ENCODE results near the gene PLPPR1.
"Not testable (repeated sequence)": the region's sequence is repeated elsewhere in the genome, so short reads cannot be mapped to it uniquely, and the experiment has no call there.

Gene PLPPR1

DNA sequence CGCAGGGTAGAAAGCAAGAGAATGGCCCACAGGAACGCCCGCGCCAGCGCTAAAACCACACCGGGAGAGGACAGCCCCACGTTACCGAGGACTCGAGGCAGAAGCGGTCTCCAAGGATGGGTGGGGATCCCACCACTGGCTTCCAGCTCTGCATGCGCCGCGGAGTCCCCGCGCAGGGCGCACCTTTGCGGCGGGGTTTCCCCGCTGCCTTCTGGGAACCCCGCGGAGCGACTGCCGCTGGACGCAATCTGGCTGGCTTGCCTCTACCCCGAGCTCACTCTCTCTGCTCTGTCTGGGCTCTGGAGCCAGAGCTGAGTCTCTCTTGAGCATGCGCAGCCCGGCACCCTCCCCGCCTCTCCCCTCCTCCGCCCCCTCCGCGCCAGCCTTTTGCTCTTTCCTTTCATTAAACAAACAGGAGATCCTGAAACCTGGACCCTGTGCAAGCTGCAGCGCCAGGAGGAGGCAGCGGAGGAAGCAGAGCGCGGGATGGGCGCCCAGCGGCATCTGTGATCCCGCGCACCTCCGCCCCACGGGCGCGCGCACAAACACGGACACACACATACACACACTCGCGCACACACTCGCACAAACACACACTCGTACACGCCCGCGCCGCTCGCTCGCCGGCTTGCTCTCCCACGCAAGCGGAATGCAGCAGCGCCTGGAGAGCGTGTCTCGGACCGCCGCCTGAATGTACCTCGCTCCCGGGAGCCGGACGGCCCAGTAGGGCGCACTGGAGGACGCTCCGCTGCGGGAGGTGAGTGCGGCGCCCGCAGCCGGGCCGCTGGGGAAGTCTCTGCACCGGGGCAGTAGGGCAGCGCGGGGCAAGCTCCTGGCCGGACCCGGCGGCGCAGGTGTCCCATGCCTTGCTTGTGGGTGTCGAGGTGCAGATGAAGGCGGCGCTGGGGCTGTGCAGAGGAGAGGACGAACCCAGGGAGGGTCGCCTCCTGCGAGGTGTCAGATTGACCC, at the start of gene PLPPR1:
PLPPR1 (plus strand) TSS at position 382 of the 969 bp plus-strand sequence.
- no peak for DNase-seq (ENCODE audit: low spot score)

DNA sequence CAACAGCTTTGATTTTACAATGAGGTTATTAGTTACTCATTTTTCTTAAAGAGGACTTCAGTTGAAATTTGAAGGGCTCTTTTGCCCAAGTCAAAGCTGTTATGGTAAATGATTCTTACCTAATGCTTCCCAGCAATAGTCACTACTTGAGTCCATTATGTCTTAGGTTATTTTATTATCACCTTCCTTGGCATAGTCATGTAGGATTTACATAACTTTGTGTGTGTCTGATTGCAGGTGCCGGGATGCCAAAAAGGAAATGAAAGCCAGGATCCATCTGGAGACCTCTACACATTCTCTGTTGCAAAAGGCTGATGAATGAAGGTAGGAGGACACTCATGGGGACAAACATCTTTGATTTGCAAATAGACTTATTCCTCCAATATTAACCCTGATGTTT, 38.8 kb upstream of the PLPPR1 start:
- no peak for DNase-seq (ENCODE audit: low spot score)

DNA sequence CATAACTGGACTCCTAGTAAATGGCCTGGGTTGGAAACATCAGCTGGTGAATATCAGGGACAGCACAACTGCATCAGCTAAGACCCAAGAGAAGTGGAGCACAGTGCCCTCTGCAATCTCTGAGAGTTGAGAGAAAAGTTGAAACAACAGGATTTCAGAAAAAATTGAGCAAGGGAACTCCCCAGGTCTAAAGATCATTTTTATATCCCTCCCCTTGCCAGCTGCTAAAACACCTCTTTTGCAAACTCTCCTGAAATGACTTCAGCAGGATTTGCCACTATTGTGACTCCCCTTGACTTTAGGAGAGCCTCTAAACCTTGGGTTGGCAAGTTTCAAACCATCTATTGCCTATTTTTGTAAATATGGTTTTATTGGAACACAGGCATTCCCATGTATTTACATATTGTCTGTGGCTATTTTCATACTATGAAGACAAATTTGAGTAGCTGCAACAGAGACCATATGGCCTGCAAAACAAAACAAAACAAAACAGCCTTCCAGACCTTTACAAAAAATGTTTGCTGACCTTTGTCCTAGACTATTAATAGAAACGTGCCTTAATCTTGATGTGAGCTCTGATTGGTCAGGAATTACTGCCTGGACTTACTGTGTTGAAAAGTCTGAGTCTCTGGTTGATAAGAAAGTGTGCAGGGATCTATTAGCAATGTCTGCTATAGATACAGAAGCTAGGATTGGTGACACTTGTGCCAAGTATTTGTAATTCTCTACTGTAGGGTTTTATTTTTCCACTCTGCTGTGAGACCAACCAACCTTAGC, 37.7 kb upstream of the PLPPR1 start:
- DNase-seq (ENCODE audit: low spot score), result no peak

DNA sequence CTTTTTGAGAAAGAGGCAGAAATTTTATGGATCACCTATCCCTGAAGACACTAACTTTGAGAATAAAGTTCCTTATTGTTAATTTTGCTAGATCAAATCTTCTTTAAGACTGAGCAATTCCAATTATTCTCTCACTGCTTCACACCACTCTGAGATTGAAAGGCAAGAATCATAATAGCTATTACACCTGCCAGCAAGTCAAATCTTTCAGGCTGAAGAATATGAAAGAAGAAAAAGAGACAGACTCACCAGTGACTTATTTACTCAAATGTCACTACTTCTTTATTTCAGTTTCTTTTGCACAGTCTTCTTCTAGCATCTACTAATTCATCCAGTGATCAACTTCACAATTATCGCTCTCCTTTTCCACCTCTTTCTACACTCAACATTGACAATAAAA, 35.9 kb upstream of the PLPPR1 start:
- no peak for DNase-seq (ENCODE audit: low spot score)

DNA sequence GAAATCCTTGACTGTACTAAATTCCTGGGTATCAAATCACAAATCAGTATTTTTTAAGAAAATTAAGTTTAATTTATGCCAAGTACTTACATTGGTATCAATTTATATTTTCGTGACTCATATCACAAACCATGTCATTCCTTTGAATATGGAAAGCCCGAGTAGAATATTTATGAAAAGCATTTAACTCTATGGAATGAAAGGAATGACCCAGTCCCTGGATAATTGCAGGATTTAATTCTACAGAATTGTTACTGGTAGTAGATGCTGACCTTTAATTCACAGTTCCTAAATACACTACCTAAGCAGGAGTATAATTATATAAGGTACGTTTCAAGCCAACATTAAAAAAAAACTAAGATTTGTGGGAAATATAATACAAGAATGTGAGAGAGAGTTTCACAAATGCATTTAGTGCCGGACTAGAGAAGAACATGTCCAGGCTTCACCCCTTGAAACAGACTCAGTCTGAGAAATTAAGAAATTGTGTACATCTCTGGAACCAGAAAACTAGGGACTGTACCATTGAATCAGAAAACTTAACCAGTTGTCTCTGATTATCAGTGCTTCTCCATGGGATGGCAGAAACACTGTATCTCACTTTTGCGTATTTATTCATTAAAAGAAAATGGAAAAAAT, 28.5 kb upstream of the PLPPR1 start:
- DNase-seq (ENCODE audit: low spot score), result no peak

DNA sequence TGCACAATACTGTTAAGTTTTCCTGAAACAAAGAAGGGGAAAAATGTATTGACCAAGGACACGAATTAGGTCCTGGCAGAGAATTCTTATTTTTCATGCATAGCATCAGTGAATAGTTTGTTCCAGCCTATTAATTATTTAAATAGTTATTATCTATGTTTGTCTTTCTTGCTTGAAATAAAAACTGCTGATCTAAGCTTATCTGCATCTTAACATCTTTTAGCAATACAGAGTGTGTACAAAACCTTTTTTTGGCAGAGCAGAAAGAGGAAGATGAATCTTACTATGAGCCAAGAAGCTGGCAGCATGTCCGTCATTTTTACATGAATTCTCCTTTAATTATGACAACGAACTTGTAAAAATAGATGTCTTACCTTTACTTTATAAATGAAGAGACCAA, 23.3 kb upstream of the PLPPR1 start:
- no peak for DNase-seq (ENCODE audit: low spot score)

DNA sequence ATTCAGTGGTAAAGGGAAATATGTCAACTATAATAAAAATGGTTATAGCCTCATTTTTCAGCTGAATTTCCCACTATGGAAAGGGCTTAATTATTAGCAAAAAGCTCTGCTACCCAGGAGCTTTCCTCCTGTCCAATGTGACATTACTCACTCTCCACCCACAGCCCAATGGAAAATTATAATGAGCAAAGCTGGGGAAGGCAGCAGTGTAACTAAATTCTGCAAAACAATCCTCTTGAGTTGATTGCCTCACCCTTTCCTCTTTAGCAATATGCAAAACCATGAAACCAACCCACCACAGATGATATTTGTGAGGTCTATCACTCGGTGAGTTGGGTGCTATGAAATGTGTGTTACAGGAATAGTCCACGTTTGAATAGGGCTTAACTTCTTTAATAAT, 14.0 kb upstream of the PLPPR1 start:
- DNase-seq (ENCODE audit: low spot score), result no peak

DNA sequence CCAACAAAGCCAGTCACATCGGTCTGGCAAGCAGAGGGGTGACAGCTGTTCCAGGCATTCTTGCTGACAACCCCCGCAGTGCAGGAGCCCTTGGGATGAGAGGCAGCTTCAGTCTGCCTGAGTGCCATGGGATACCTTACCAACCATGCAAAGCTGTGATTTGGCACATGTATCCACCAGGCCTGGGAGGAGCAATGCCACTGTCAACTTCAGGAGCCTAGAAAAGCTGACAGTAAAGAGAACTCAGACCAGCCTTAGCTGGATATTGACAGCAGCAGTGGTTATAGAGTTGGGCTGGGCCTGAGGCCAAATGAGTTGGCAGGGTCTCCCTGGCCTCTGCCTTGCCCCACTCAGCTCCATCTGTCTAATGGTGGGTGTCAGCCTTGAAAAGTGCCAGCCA, 10.1 kb upstream of the PLPPR1 start:
- DNase-seq (ENCODE audit: low spot score), result no peak

DNA sequence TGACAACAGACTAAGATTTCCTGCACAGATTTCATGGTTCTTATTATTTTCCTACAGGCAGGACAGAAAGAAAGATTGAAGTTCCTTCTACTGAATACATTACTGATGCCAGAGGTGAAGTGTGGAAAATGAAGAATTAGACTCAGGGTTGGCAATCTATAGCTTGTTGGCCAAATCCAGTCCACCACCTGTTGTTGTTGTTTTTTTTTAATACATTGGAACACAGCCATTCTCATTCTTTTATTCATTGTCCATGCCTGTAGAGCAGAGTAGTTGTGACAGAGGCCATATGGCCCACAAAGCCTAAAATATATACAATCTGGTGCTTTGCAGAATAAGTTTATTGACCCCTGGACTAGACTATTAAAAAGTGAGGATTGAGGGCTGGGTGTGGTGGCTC, 5.8 kb upstream of the PLPPR1 start:
- no peak for DNase-seq (ENCODE audit: low spot score)

DNA sequence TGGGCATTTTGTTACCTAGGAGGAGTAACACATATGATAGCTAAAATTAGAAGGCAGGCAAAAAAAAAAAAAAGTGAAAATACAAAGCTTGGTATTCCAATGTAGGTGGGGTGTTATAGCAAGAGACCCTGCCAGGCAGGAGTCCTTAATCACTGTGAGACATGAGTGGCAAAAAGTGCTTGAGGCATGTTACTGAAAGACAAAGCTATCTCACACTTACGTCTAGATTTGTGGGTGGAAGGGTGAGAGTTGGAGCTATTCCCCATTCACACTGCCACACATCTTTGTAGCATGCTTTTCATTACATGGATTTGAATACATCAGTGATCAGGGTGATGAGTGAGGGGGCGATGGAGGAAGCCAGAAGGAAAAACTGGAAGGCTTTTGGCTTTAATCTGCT, 2.6 kb upstream of the PLPPR1 start:
- no peak for DNase-seq (ENCODE audit: low spot score)

DNA sequence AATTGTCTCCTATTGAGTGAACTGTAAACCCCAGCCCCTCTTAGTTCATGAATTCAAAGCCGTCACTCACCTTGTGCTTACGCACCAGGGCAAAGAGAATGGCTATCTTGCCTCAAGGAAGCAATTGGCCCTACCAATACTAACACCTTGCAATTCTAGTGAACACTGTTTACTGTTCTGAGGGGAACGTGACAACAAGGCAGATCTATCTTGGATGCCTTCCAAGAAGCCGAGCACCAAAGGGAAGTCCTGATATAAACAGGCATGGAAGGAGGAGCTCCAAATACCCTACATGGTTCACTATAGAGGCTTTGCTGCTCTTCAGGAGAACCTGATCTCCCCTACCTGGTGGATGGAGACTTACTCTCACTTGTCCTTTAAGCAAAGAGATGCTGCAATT, 1.7 kb upstream of the PLPPR1 start:
- no peak for DNase-seq (ENCODE audit: low spot score)

DNA sequence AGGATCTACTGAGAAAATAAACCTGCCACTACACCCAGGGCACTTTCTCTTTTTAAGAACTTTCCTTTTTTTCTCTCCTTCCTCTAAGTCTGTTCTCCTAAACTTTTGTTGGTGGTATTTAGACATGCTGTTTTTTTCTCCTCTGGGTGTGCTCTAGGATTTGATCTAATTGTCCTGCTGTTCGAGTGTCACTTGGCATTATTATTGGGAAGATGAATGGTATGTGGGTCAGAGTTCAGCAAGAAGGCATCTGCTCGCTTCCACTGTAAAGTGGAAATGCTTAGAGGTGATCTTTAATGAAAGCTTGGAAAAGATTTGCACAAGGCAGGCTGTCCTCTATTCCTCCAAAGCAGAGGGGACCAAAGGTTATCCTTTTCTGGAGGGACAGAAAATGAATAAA, 1.3 kb upstream of the PLPPR1 start:
- DNase-seq (ENCODE audit: low spot score), result no peak

DNA sequence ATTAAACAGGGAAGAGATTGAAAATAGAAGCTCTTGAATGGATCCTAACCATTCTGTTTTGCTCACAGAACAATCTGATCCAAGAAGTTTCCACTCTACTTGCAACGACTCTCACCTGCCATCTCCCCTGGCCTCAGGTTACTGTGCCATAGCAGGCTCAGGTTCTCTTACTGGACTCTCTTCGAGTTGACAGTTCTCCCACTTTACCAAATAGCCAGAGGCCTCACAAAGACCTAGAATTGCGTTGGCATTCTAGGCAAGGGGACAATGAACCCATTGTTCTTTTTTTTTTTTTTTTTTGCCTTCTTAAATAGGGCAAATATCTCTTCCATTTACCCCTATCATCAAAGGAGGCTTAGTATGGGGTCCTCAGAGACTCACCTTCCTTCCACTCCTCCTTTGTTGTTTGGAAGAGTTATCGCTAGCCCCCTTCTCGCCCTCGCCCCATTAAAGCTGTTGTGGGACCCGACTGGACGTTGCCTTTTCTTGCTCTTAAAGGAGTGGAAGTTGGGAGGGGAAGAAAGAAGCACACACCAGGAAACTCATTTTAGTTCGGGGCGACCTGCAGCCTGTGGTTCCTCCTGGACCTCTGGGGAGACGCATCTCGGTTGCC, 688 bp upstream of the PLPPR1 start:
- no peak for DNase-seq (ENCODE audit: low spot score)

DNA sequence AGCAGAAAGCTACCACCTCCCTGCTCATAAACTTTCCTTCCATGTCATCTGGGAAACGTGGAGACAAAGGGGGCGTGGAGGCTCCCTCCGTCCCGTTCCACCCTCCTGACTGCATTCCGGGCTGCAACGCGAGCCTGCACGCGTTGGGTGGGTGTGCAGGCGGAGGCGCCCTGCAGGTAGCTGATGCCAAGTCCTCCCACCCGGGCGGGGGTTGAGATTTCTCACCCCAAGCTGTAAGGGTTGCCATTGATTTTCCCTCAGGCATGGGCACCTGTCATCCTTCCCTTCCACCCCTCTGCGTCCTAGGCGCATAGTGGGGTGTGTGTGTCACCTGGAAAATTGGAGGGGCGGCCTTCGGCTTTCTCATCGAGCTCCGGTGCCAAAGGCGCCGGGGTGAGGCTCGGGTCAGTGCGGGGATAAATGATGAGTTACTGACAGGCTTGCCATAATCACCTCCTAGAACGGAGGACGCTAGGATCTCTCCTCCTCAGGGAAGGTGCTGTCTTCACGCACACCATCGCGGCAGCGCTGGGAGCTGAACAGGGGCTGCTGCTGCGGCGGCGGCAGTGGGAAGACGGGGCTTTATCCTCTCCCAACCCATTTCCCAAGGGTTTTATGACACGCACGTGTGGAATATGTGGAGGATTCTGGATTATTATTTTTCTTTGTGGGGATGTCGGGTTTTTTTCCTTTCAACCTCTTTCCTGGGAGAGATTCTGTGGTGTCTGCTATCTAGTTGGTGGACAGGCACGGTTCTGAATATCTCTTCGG, 973 bp downstream of the PLPPR1 start:
- no peak for DNase-seq (ENCODE audit: low spot score)

DNA sequence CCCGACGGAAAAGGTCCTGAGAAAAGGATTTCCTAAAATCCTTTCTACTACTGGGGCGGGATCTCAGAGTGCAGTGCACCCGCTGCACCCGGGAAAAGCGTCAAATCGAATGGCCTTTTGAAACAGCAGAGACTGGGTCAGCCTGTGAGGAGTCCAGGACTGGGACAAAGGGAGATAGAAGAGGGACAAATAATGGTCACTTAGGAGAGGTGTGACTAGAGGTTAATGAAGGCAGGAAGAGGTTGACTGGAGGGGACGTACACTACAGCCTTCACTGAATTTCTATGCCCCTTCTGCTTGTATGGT, 1.5 kb downstream of the PLPPR1 start:
- DNase-seq (ENCODE audit: low spot score), result no peak

DNA sequence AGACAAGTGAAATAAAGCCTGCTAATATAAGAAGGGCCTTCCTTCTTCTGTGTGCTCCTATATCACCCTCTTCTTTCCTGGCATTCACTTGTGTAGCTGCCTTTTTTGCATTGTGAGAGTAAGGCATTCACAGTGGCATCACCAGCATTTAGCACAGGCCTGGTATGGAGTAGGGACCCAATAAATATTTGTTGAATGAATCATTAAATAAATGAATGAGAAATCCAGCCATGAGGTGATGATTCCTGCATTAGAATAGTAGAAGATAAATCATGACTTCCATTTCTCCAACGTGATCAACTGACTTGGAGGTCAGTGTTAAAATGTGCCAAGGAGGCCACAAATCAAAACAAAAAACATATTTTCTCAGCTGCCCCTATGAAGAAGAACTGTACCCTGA, 3.9 kb downstream of the PLPPR1 start:
- no peak for DNase-seq (ENCODE audit: low spot score)

DNA sequence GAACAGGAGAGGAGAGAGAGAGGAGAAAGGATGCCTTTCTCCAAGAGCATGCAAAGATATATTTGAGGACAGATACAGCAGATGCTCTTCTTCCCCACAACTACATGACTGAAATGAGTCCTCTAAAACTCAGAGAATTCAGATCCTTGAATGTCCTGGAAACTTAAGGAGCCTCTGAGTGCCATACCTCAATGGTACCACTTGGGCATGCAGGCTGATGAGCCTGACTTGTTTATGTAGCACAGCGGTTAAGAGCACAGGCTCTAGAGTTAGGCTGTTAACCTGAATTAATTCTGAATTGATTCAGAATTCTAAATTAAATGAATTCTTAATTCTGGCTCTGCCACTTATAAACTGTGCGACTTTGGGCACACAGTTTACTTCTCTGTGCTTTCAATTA, 5.7 kb downstream of the PLPPR1 start:
- DNase-seq (ENCODE audit: low spot score), result no peak

DNA sequence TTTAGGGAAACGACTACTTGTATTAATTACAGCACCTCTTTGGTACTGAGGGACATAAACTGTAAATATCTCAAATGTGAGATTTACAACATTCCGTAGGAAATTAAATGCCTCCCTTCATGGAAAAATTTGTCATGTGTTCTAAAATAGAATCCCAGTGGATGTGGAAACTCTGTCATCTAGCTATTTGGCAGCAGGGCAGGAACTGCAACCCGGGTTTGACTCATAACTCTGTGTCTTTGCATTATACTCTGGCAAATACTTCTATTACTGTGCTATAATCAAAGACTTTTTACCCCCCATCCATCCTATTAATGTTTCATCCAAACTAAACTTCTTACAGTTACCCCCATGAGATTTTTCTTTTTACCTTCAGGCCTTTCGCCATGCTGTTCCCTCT, 6.6 kb downstream of the PLPPR1 start:
- no peak for DNase-seq (ENCODE audit: low spot score)

DNA sequence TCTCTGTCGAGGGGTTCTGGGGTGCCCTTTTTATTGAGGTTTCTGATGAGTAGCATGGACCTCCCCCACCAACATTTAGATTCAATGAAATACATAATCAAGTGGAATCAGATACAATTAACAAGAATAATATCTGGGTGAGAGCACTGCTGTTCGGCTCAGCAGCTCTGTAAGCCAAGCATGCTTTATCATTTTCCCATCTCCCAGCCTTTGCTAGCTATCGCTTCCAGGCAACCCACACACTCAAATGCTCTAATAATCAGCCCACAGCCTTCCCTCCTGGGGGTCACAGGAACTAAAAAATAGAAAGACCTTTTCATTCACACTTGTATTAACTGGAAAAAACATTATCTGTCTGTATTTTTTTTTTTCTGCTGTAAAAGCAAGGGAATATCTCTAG, 8.9 kb downstream of the PLPPR1 start:
- no peak for DNase-seq (ENCODE audit: low spot score)

DNA sequence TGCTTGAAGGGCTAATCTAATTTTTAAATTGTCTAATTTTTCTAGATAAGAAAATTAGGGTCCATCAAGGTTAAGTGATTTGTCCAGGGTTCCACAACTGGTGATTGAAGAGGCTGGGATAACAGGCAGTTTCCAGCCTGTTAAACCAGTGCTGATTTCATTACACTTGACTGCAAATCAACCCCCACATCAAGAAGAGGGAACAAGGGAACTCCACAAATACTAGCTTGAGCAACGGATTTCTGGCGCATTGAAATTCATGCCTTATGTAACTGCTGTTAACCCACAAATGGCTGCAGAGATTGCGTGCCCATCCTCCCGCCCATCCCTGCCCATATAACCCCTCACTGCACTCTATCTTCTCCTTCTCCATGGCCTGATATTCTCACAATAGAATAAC, 10.0 kb downstream of the PLPPR1 start:
- DNase-seq (ENCODE audit: low spot score), result no peak

DNA sequence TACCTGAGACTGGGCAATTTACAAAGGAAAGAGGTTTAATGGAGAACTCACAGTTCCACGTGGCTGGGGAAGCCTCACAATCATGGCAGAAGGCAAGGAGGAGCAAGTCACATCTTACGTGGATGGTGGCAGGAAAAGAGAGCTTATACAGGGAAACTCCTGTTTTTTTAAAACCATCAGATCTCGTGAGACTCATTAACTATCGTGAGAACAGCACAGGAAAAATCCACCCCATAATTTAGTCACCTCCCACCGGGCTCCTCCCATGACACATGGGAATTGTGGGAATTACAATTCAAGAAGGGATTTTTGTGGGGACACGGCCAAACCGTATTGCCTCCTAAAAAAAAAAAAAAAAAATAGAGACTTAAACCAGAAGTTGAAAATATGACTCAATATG, 11.1 kb downstream of the PLPPR1 start:
- not testable (repeated sequence) for DNase-seq (ENCODE audit: low spot score)
